Measurements from ENCODE around the gene PALM2AKAP2.

PALM2AKAP2 gene

GRCh38 chr9:109771796-109772531 lies 8.0 kb upstream of the PALM2AKAP2 start:
- DNase-seq (ENCODE audit: low read depth in 2 of 2), result no peak

DNA sequence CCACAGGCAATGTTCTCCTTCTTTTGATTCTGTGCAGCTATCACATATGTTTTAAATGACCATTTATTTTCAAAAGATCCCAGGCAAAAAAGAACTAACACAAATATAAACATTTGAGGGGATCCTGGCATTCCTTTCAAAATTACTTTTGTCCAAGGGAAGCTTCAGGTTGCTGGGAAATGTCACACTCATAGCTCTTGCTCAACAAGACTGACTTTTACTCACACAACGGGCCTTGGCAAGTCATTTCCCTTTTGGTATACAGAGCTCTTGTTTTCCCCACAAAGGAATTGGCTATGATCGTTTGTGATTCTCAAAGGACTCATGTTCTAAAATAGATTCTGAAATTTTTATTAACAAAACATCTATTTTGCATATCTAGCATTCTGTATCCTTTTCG lies 4.5 kb upstream of the PALM2AKAP2 start:
- DNase-seq (ENCODE audit: low read depth in 2 of 2), result no peak

DNA sequence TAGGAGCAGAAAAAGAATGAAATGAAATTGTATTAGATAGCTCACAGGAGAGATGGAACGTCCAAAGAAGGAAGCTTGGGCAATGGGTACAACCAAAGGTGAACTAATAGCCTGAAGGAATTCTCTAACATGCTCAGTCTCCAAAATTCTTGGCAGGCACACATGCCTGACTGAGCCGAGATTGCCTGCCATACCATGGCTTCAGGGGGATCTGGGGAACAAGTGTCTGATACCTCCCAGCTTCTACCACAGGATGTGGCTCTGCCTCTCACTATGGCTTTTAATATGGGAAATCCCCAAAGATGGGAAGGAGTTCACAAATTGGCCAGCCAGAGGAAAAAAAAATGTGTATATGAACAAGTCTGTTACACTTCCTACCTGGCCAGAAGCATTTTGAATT lies 3.6 kb upstream of the PALM2AKAP2 start:
- no peak for DNase-seq (ENCODE audit: low read depth in 2 of 2)

DNA sequence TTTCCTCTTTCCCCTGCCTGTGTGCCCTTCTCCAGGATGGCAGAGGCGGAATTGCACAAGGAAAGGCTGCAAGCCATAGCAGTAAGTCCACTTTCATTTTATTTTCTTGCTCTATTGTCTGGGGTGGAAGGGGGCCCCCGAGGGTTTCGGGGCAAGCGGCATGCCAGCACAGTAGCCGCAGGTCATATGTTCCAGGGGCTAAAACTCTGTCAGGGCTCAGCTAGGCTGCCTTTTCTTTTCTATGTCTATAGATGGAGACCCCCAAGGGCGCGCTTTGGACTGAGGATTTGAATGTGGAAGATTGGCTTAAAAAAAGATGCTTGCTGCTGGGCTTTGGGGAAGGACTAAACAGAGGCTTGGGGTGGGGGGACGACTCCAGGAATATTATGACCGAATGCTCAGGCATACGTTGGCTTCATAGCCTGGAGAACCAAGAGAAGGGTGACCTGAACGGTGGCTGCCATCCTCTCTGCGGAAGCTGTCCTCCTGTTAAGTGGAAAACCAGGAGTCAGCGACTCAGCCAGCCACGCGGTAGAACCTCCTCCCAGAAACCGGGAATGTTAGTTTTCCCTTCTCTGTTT lies 545 bp downstream of the PALM2AKAP2 start:
- no peak for DNase-seq (ENCODE audit: low read depth in 2 of 2)

GRCh38 chr9:109781086-109781485 lies 1.1 kb downstream of the PALM2AKAP2 start:
- no peak for DNase-seq (ENCODE audit: low read depth in 2 of 2)

- DNase-seq (ENCODE audit: low read depth in 2 of 2), result no peak
Measured at GRCh38 chr9:109781541-109782197, 1.7 kb downstream of the PALM2AKAP2 start.

GRCh38 chr9:109787735-109788134 lies 7.7 kb downstream of the PALM2AKAP2 start:
- DNase-seq (ENCODE audit: low read depth in 2 of 2), result no peak

- DNase-seq (ENCODE audit: low read depth in 2 of 2), result no peak
Measured at GRCh38 chr9:109789556-109789955, 9.6 kb downstream of the PALM2AKAP2 start.

- no peak for DNase-seq (ENCODE audit: low read depth in 2 of 2)
Measured at GRCh38 chr9:109789971-109790370, 10.0 kb downstream of the PALM2AKAP2 start.

DNA sequence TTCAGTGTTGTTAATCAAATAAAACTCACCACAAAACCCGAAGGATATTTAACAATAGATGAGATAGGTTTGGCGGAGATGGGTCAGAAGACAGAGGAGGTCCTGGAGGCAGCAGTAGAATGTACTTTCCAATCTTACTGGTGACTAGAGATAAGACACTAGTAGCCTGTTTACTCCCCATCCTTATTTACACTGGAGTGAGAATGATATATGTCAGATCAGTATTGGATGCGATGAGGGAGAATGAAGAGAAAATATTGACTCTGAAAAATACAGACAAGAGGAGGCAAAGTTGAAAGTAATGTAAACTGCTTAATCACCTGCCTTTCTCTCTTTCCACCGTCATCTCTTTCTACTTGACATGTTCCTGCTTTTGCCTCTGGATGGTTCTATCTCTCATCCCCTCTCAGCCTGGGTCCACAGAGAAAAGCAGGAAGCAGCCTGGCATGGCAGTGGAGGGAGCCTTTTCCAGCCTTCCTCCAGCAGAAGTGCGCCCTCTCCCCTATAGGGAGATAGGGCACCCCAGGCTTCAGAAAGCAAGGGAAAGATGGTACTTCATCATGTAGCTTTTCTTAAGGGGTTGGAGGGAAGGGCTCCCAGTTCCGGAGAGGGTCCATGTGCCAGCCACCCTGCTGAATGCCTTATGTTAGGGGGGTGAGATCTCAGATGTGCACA lies 11.1 kb downstream of the PALM2AKAP2 start:
- no peak for DNase-seq (ENCODE audit: low read depth in 2 of 2)

GRCh38 chr9:109791747-109792146 lies 11.7 kb downstream of the PALM2AKAP2 start:
- DNase-seq (ENCODE audit: low read depth in 2 of 2), result no peak

- DNase-seq (ENCODE audit: low read depth in 2 of 2), result no peak
Measured at GRCh38 chr9:109792951-109793546, 13.1 kb downstream of the PALM2AKAP2 start.

GRCh38 chr9:109793921-109794320 lies 13.9 kb downstream of the PALM2AKAP2 start:
- DNase-seq (ENCODE audit: low read depth in 2 of 2), result no peak

DNA sequence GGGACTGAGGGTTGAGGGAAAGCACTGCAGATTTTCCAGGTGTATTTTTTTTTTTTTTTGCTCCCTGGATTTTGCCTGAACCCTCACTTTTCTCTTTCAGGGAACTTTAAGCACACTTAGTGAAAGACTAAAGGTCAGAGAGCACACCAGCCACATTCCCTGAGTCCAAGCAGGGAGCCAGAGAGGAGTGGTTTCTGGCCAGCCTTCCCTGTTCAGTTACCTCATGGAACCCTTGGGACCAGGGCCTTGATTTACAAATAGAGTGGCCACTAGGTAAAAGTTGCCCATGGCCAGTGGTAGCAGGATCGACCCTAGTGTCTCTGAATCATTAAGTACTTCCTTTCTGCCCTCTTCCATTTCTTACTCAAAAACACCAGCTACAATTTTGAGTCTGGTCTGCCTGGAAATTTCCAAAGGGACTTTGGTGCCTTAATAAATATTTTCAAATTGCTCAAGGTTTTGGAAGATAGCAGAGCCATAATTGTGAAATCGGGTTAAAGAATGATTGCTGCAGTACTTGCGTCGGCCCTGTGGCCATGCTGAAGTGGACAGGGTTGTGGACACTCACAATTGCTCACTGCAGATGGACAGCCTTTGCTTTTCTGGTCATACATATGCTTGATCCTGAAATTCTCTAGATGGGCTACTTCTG lies 14.5 kb downstream of the PALM2AKAP2 start:
- no peak for DNase-seq (ENCODE audit: low read depth in 2 of 2)

DNA sequence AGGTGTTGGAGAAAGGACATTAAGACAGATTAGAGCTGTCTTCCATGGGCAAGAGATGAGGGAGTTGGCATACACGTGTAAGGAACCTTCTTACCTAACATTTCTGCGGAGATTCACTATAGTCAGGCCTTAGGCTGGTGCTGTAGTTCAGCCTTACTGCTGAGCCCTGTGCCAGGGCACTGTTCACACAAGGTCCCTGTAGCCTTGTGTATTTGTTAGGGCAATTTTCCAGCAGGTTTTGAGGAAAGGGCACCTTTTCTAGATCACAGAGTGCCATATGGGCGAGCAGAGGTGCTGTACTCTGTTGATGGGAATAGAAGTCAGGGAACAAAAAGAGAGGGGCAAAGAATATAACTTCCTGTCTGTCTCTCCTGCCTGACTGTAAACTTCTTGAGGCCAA lies 15.6 kb downstream of the PALM2AKAP2 start:
- DNase-seq (ENCODE audit: low read depth in 2 of 2), result no peak

GRCh38 chr9:109796078-109796477 lies 16.1 kb downstream of the PALM2AKAP2 start:
- no peak for DNase-seq (ENCODE audit: low read depth in 2 of 2)

GRCh38 chr9:109797006-109797405 lies 17.0 kb downstream of the PALM2AKAP2 start:
- DNase-seq (ENCODE audit: low read depth in 2 of 2), result no peak

GRCh38 chr9:109797509-109797908 lies 17.5 kb downstream of the PALM2AKAP2 start:
- DNase-seq (ENCODE audit: low read depth in 2 of 2), result no peak

GRCh38 chr9:109799141-109799540 lies 19.1 kb downstream of the PALM2AKAP2 start:
- no peak for DNase-seq (ENCODE audit: low read depth in 2 of 2)

DNA sequence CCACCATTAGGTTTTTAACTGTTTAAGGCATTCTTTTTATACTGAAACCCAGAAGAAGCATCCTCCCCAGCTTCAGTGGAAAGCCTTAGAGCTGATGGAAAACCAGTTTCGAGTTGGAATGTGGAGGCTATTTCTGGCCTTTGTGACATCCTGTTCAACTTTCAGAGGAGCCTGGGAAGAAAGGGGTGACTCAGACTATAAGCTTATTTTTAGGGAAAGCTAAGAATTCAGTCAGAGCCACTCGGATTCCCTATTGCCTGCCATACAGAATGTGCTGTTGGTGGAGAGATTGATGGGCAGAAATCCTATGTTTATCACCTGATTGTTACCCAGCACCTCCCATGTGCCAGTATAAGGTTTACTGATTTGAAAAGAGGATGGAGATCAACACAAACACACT lies 19.8 kb downstream of the PALM2AKAP2 start:
- DNase-seq (ENCODE audit: low read depth in 2 of 2), result no peak

DNA sequence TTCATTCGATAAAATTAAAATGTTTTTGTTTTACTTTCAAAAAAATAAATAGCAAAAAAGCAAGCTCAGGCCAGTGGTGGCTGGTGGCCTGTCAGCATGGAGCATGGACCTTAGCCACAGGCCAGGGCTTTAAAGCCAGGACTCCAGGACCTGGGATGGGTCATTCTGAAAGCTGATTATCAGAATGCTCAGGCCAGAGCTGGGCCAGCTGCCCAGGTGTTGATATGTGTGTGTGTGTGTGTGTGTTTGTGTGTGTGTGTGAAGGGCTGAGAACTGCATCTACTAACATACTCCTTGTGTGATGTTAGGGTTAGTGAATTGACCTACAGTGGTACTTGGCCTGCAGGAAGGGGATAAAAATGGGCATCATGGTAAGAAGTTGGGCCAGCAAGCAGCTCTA lies 21.5 kb downstream of the PALM2AKAP2 start:
- DNase-seq (ENCODE audit: low read depth in 2 of 2), result no peak

- DNase-seq (ENCODE audit: low read depth in 2 of 2), result no peak
Measured at GRCh38 chr9:109802491-109802890, 22.5 kb downstream of the PALM2AKAP2 start.
